ENCODE data around the gene NRIP3. TPM values are rescaled to one million over a fixed set of nuclear protein-coding genes. Genes with fewer than 3 reads are reported as not detected.

NRIP3 gene
- total and polyA plus RNA-seq, 2 of the 13 experiments (the other 11 are each of a cell fraction or from before 2014, with no cell fraction given), result 0.04 to 0.07 TPM

DNA sequence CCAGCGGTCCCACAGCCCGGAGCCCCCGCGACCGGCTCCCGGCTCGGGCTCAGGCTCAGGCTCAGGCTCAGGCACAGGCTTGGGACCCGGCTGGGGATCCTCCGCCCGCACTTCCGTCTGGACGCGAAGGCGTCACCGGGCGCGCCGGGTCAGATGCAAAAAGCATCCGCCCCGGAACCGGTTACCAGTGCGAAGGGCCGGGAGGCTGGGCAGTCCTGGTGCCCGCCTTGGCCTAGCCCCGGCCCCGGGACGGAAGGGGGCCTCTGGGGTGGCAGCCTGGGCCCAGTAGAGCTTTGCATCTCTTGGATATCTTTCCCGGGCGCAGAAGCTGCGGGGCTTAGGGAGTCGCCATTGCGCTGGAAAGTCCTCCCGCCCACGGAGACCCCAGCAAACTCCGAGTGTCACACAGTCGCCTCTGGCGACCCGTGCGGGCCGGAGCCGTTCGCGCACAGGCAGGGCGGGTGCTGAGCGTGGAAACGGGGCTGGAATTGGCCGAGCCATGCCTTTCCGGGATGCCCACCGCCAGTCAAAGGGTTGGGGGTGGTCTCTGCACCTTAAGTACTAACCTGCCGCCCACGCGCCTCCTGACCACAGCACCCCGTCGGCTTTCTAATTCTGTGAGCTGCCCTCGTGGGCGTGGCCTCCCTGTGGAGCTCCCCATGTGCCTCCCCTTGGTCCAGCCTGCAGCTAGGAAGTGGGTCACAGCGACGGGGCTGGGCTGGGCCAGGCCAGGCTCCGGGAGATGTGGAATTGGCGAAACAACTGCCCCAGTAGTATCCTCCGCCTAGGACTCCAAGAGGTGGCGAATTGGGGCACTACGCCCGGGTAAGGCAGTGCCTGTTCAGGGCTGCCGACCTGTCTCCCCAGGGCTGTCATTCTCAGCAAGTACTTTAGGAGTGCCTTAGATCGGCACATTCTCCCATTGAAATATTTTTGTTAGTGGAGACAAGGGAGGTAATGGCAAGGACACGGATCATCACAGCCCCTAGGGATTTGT lies 39.2 kb downstream of the NRIP3 start, which contains the start of gene TMEM9B:
TSS of gene TMEM9B (minus strand) at position 119 of the 997 bp plus-strand sequence. CDS start 129 bp downstream, outside the sequence.
- ChIA-PET CTCF (ENCODE audit: low intra/inter-chr PET ratio, low total read pairs) (no interaction called here), POLR2A (interaction anchor here (0.6 to 2.0 kb wide), 18 partner anchors 11 to 1844 kb away, joined by 3 to 12 read pairs (median 4); partner anchors contain the start of genes AKIP1, EIF4G2, RPL27A and TRIM66)
- Histone ChIP-seq H3K9me3 (ENCODE audit: low read length) (no peaks in the 10 kb centered on the region), H3K4me2 (ENCODE audit: low read depth, low read length) (peak within 1 kb of the TSS; percentile 84), H3K36me3 (replicated peaks in 1 of 2; ENCODE audit: control insufficient read depth in 1 of 2, insufficient read depth in 2 of 2, low read length in 2 of 2) (no peaks in the 10 kb centered on the region), H3K79me2 (ENCODE audit: insufficient read depth, low read length) (peaks cover 11% of the 10 kb centered on the region), H3K27ac (ENCODE audit: extremely low read length, insufficient read depth, low read length) (peak within 1 kb of the TSS; percentile 88), H3K4me1 (ENCODE audit: insufficient read depth, low read length) (peaks cover 19% of the 10 kb centered on the region), H3K27me3 (ENCODE audit: control insufficient read depth in 1 of 2, insufficient read depth in 2 of 2, low read length in 2 of 2) (no peaks in the 10 kb centered on the region), H2AFZ (ENCODE audit: low read length) (no peak within 1 kb of the TSS), H4K20me1 (ENCODE audit: insufficient read depth, low read length) (no peaks in the 10 kb centered on the region), H3K9ac (ENCODE audit: insufficient read depth, low read depth, low read length) (peak within 1 kb of the TSS; percentile 86), H3K4me3 (replicated peaks in 1 of 3; ENCODE audit: insufficient read depth in 1 of 3, low read depth in 2 of 3, low read length in 3 of 3) (peak within 1 kb of the TSS; percentile 86 to 93 (median 89))
- in situ Hi-C loops (cut with HindIII; ENCODE audit: extremely low pct_ligation_motif_present, low pct_unique_long_range_greater_than_20kb) (loop anchor here (25.0 kb wide), 1 partner anchor 277 kb away; the partner anchor contains the start of genes RPL27A and TRIM66), intact Hi-C loops (cut with micrococcal nuclease; ENCODE audit: unreplicated experiment) (loop anchor here (1.0 to 5.0 kb wide), 3 partner anchors 54 to 277 kb away; partner anchors contain the start of gene AKIP1)
- FAIRE-seq, result peak; percentile 23
- peak; percentile 84 for DNase-seq (ENCODE audit: low spot score)
- 0% methylated on average over 2 of the region's 67 CpGs for WGBS (ENCODE audit: low lambda C conversion rate)
- ATAC-seq, result peak; percentile 92
- TSS peak; percentile 80 for BruUV-seq (replicated peaks)
- TF ChIP-seq SCMH1 (CRISPR knock-in tag; IDR thresholded peaks at IDR 0.05; ENCODE audit: borderline replicate concordance), result no peak
- TF ChIP-seq ARNT2 (CRISPR knock-in tag; IDR thresholded peaks at IDR 0.05; ENCODE audit: low read depth), result 0 out of 2 replicates have a peak, but pooled peaks have one; percentile 17
- TF ChIP-seq ZFP82 (CRISPR knock-in tag; IDR thresholded peaks at IDR 0.05; ENCODE audit: borderline replicate concordance), result no peak
- TF ChIP-seq ZNF274 (CRISPR knock-in tag; IDR thresholded peaks at IDR 0.05), result no peak
- TF ChIP-seq ZNF781 (CRISPR knock-in tag; IDR thresholded peaks at IDR 0.05; ENCODE audit: borderline replicate concordance, not compliant biosample characterization), result no peak
- TF ChIP-seq, protein P1, sequence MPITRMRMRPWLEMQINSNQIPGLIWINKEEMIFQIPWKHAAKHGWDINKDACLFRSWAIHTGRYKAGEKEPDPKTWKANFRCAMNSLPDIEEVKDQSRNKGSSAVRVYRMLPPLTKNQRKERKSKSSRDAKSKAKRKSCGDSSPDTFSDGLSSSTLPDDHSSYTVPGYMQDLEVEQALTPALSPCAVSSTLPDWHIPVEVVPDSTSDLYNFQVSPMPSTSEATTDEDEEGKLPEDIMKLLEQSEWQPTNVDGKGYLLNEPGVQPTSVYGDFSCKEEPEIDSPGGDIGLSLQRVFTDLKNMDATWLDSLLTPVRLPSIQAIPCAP (CRISPR knock-in tag; IDR thresholded peaks at IDR 0.05; ENCODE audit: low read depth), result no peak
- TF ChIP-seq ZNF331 (CRISPR knock-in tag; IDR thresholded peaks at IDR 0.05), result no peak
- no peak for TF ChIP-seq CENPX (CRISPR knock-in tag; IDR thresholded peaks at IDR 0.05)
- TF ChIP-seq CCDC6 (CRISPR knock-in tag; IDR thresholded peaks at IDR 0.05), result peak; percentile 26; the same call in 1 of the 2 replicates
- TF ChIP-seq, protein P2, sequence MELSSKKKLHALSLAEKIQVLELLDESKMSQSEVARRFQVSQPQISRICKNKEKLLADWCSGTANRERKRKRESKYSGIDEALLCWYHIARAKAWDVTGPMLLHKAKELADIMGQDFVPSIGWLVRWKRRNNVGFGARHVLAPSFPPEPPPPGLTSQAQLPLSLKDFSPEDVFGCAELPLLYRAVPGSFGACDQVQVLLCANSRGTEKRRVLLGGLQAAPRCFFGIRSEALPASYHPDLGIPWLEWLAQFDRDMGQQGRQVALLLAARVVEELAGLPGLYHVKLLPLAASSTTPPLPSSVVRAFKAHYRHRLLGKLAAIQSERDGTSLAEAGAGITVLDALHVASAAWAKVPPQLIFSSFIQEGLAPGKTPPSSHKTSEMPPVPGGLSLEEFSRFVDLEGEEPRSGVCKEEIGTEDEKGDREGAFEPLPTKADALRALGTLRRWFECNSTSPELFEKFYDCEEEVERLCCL (CRISPR knock-in tag; IDR thresholded peaks at IDR 0.05; ENCODE audit: borderline replicate concordance), result 0 out of 2 replicates have a peak, but pooled peaks have one; percentile 6
- TF ChIP-seq ZNF121 (CRISPR knock-in tag; IDR thresholded peaks at IDR 0.05), result peak; percentile 83
- TF ChIP-seq, protein P3, sequence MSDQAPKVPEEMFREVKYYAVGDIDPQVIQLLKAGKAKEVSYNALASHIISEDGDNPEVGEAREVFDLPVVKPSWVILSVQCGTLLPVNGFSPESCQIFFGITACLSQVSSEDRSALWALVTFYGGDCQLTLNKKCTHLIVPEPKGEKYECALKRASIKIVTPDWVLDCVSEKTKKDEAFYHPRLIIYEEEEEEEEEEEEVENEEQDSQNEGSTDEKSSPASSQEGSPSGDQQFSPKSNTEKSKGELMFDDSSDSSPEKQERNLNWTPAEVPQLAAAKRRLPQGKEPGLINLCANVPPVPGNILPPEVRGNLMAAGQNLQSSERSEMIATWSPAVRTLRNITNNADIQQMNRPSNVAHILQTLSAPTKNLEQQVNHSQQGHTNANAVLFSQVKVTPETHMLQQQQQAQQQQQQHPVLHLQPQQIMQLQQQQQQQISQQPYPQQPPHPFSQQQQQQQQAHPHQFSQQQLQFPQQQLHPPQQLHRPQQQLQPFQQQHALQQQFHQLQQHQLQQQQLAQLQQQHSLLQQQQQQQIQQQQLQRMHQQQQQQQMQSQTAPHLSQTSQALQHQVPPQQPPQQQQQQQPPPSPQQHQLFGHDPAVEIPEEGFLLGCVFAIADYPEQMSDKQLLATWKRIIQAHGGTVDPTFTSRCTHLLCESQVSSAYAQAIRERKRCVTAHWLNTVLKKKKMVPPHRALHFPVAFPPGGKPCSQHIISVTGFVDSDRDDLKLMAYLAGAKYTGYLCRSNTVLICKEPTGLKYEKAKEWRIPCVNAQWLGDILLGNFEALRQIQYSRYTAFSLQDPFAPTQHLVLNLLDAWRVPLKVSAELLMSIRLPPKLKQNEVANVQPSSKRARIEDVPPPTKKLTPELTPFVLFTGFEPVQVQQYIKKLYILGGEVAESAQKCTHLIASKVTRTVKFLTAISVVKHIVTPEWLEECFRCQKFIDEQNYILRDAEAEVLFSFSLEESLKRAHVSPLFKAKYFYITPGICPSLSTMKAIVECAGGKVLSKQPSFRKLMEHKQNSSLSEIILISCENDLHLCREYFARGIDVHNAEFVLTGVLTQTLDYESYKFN (CRISPR knock-in tag; conservative IDR thresholded peaks at IDR 0.05), result peak; percentile 45; the same call in 1 of the 2 replicates
- peak; percentile 61; the same call in 1 of the 2 replicates for TF ChIP-seq FOXK1 (CRISPR knock-in tag; IDR thresholded peaks at IDR 0.05; ENCODE audit: borderline replicate concordance, low read depth)
- TF ChIP-seq ZEB1 (IDR thresholded peaks at IDR 0.05; ENCODE audit: insufficient replicate concordance, low read depth), result no peak
- 0 out of 2 replicates have a peak, but pooled peaks have one; percentile 18 for TF ChIP-seq ETV6 (CRISPR knock-in tag; conservative IDR thresholded peaks at IDR 0.05)
- peak; percentile 97 for TF ChIP-seq PHF20 (CRISPR knock-in tag; IDR thresholded peaks at IDR 0.05)
- TF ChIP-seq SP2 (CRISPR knock-in tag; IDR thresholded peaks at IDR 0.05), result peak; percentile 77
